ENCODE data around the gene EIF3L. TPM values are rescaled to one million over a fixed set of nuclear protein-coding genes. Genes with fewer than 3 reads are reported as not detected.

The EIF3L gene
- total RNA-seq, 1 donor from 2014 or later: 452 TPM

DNA sequence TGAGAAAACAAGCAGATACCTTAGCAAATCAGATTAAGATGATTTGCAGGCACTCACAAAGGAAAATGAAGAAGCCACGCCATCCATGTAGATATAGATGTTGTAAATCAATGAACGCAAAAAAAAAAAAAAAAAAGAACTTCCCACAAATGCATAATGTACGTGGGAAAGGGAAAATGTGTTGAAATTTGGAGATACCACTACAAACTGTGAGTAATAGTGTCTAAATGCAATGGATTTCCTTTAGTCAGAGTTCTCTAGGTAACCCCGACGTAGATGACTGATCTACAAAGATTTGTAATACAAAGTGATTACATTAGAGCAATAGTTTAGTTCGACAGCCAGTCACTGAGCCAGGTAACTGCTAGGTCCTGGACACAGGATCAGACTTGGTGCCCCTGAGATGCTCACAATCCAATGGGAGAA, 4.3 kb upstream of the EIF3L start:
- H3K4me1 Mint-ChIP-seq (ENCODE audit: unreplicated experiment): peaks cover 33% of the 10 kb centered on the region
- peak overlapping the region; percentile 95 for H3K27ac Mint-ChIP-seq (ENCODE audit: unreplicated experiment)
- no peak for DNase-seq (ENCODE audit: extremely low spot score, unreplicated experiment)
- peak overlapping the region; percentile 79 for H3K4me3 Mint-ChIP-seq (ENCODE audit: unreplicated experiment)
- H3K36me3 Mint-ChIP-seq (ENCODE audit: unreplicated experiment): peaks cover 5% of the 10 kb centered on the region
- H3K27me3 Mint-ChIP-seq (ENCODE audit: unreplicated experiment): no peaks in the 10 kb centered on the region
- TF ChIP-seq, protein P1, sequence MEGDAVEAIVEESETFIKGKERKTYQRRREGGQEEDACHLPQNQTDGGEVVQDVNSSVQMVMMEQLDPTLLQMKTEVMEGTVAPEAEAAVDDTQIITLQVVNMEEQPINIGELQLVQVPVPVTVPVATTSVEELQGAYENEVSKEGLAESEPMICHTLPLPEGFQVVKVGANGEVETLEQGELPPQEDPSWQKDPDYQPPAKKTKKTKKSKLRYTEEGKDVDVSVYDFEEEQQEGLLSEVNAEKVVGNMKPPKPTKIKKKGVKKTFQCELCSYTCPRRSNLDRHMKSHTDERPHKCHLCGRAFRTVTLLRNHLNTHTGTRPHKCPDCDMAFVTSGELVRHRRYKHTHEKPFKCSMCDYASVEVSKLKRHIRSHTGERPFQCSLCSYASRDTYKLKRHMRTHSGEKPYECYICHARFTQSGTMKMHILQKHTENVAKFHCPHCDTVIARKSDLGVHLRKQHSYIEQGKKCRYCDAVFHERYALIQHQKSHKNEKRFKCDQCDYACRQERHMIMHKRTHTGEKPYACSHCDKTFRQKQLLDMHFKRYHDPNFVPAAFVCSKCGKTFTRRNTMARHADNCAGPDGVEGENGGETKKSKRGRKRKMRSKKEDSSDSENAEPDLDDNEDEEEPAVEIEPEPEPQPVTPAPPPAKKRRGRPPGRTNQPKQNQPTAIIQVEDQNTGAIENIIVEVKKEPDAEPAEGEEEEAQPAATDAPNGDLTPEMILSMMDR (IDR thresholded peaks at IDR 0.05): no peak
- no peaks in the 10 kb centered on the region for H3K9me3 Mint-ChIP-seq (ENCODE audit: unreplicated experiment)

DNA sequence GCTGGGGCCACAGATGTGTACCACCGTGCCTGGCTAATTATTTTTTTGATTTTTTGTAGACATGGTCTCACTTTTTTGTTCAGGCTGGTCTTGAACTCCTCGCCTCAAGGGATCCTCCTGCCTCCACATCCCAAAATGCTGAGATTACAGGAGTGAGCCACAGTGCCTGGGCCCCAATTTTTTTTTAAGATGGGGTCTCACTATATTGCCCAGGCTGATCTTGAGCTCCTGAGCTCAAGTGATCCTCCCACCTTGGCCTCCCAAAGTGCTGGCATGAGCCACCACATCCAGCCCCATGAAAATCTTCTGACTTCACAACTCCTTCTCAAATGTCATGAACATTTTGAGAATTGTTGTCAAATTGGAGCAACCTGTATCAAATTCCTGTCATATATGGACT, 2.8 kb upstream of the EIF3L start:
- Mint-ChIP-seq H3K4me3 (ENCODE audit: unreplicated experiment) (no peak overlapping the region), H3K4me1 (ENCODE audit: unreplicated experiment) (peaks cover 41% of the 10 kb centered on the region), H3K27ac (ENCODE audit: unreplicated experiment) (no peak overlapping the region), H3K27me3 (ENCODE audit: unreplicated experiment) (no peaks in the 10 kb centered on the region), H3K36me3 (ENCODE audit: unreplicated experiment) (peaks cover 7% of the 10 kb centered on the region), H3K9me3 (ENCODE audit: unreplicated experiment) (no peaks in the 10 kb centered on the region)
- TF ChIP-seq, protein P1 (IDR thresholded peaks at IDR 0.05): no peak
- DNase-seq (ENCODE audit: extremely low spot score, unreplicated experiment): no peak

DNA sequence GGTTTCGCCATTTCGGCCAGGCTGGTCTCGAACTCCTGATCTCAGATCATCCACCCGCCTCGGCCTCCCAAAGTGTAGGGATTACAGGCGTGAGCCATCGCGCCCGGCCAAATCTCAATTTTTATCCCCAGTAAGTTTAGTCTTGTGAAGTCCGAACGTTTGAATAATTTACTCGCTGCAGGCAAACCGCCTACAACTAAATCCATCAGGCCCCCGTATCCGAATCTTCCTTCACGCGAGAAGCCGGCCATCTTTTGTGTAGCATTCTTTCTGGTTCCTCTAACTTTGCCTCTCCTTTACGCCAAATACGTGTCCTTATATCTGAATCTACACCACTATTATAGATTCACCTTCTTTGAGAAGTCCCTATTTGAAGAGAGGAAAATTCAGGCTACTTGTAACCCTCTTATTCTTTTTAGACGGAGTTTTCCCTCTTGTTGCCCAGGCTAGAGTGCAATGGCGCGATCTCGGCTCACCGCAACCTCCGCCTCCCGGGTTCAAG, 581 bp upstream of the EIF3L start:
- Mint-ChIP-seq H3K4me1 (ENCODE audit: unreplicated experiment) (peaks cover 26% of the 10 kb centered on the region), H3K36me3 (ENCODE audit: unreplicated experiment) (peaks cover 19% of the 10 kb centered on the region), H3K9me3 (ENCODE audit: unreplicated experiment) (no peaks in the 10 kb centered on the region), H3K27ac (ENCODE audit: unreplicated experiment) (peak overlapping the region; percentile 99), H3K4me3 (ENCODE audit: unreplicated experiment) (peak overlapping the region; percentile 98), H3K27me3 (ENCODE audit: unreplicated experiment) (no peaks in the 10 kb centered on the region)
- TF ChIP-seq, protein P1 (IDR thresholded peaks at IDR 0.05): no peak
- DNase-seq (ENCODE audit: extremely low spot score, unreplicated experiment): no peak

DNA sequence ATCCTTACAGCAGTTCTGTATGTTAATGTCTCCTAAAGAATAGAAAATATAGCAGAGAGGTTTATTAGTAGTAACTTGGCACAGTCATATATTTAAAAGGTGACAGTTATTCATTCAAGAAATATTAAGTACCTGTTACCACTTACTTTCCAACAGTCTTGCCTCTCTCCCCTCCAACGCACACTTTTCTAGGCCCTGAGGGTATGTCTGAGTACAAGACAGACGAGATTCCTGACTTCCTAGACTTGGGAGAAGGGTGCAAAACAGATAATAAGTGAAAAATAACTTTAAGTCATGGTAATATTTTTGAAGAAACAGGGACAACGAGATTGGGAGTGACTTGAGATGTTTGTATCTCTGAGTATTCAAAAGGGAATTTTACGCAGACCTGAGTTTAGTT, 1.6 kb downstream of the EIF3L start:
- H3K9me3 Mint-ChIP-seq (ENCODE audit: unreplicated experiment): no peaks in the 10 kb centered on the region
- H3K36me3 Mint-ChIP-seq (ENCODE audit: unreplicated experiment): peaks cover 35% of the 10 kb centered on the region

DNA sequence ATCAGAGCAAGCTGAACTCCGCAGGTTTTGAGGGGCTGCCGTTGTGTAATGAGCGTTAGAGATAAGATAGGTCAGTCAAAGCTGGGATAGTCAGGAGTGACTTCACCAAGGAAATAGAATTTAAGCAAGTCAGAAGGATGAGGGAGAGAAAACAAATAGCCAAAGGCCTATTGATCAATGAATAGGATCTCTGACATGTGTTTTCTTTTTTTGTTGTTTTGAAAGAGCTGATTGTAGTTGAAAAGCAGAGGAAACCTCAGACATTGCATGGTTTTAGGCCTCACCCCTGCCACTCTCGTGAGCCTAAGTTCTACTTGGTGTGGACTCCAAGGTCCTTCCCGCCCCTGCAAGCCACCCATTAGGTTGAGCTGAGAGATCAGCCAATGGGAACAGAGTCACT, 3.2 kb downstream of the EIF3L start:
- TF ChIP-seq, protein P1 (IDR thresholded peaks at IDR 0.05): no peak
- H3K4me1 Mint-ChIP-seq (ENCODE audit: unreplicated experiment): peaks cover 26% of the 10 kb centered on the region
- no peaks in the 10 kb centered on the region for H3K9me3 Mint-ChIP-seq (ENCODE audit: unreplicated experiment)
- no peak overlapping the region for H3K27ac Mint-ChIP-seq (ENCODE audit: unreplicated experiment)
- H3K36me3 Mint-ChIP-seq (ENCODE audit: unreplicated experiment): peaks cover 36% of the 10 kb centered on the region
- DNase-seq (ENCODE audit: extremely low spot score, unreplicated experiment): no peak
- H3K27me3 Mint-ChIP-seq (ENCODE audit: unreplicated experiment): no peaks in the 10 kb centered on the region
- no peak overlapping the region for H3K4me3 Mint-ChIP-seq (ENCODE audit: unreplicated experiment)

More for the DNA sequence above, 1.6 kb downstream of the EIF3L start:
- TF ChIP-seq, protein P1 (IDR thresholded peaks at IDR 0.05): no peak
- Mint-ChIP-seq H3K27me3 (ENCODE audit: unreplicated experiment) (no peaks in the 10 kb centered on the region), H3K4me1 (ENCODE audit: unreplicated experiment) (peaks cover 28% of the 10 kb centered on the region), H3K27ac (ENCODE audit: unreplicated experiment) (no peak overlapping the region), H3K4me3 (ENCODE audit: unreplicated experiment) (peak overlapping the region; percentile 56)
- no peak for DNase-seq (ENCODE audit: extremely low spot score, unreplicated experiment)

Data from osteocyte (in vitro differentiated cells).